ENCODE results near the gene HS3ST4. TPM values are rescaled to one million over a fixed set of nuclear protein-coding genes. Genes with fewer than 3 reads are reported as not detected.

The HS3ST4 gene
- polyA plus RNA-seq, 1 experiment, result not detected

DNA sequence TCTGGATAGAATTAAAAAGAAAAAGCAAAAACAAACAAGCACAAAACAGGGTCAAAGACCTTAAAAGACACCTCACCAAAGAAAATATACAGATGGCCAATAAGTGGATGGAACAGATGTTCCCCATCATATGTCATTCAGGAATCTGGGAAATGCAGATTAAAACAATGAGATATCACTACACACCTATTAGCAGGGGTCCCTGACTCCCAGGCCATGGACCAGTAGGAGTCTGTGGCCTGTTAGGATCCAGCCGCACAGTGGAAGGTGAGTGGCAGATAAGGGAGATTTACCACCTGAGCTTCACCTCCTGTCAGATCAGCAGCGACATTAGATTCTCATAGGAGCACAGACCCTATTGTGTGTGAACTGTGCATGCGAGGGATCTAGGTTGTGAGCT is 167.9 kb downstream of the HS3ST4 start:
- POLR2A ChIA-PET, result no interaction called here

DNA sequence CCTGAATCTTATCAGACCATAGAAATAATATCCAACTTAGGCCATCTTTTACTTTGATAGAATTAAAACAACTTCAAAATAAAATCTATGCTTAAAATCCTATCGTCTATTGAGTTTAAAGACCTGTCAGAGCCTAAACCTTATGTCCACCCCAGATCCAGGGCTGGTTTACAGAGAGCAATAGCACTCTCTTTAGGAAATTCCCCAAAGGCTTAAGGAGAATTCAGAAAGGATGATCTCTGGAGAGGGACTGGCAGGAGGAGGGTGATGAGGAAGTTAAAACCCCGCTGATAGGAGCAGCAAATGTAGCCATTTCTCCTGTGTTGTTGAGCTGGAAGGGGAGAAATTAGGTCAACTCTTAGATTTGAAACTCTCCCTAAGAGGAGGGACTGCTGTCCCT is 175.3 kb downstream of the HS3ST4 start:
- ChIA-PET POLR2A (no interaction called here), CTCF (no interaction called here)
- Histone ChIP-seq H3K27me3 (ENCODE audit: control insufficient read depth, insufficient read depth, low read length) (no peaks in the 10 kb centered on the region), H3K4me3 (ENCODE audit: low read depth, low read length) (no peak overlapping the region), H3K27ac (ENCODE audit: low read depth, low read length) (no peak overlapping the region), H3K9me3 (ENCODE audit: control insufficient read depth, insufficient read depth, low read length) (peaks cover 12% of the 10 kb centered on the region)
- no peak for TF ChIP-seq CTCF (IDR thresholded peaks at IDR 0.05; ENCODE audit: low read depth, low read length)
- DNase-seq (ENCODE audit: low read depth, low spot score), result no peak

More for the DNA sequence above, 167.9 kb downstream of the HS3ST4 start:
- peaks cover 7% of the 10 kb centered on the region for H3K9me3 ChIP-seq (ENCODE audit: control insufficient read depth, insufficient read depth, low read length)
- CTCF ChIA-PET, result no interaction called here
- H3K4me3 ChIP-seq (ENCODE audit: low read depth, low read length), result no peak overlapping the region
- DNase-seq (ENCODE audit: low read depth, low spot score), result no peak
- H3K27me3 ChIP-seq (ENCODE audit: control insufficient read depth, insufficient read depth, low read length), result no peaks in the 10 kb centered on the region
- TF ChIP-seq CTCF (IDR thresholded peaks at IDR 0.05; ENCODE audit: low read depth, low read length), result no peak
- no peak overlapping the region for H3K27ac ChIP-seq (ENCODE audit: low read depth, low read length)

DNA sequence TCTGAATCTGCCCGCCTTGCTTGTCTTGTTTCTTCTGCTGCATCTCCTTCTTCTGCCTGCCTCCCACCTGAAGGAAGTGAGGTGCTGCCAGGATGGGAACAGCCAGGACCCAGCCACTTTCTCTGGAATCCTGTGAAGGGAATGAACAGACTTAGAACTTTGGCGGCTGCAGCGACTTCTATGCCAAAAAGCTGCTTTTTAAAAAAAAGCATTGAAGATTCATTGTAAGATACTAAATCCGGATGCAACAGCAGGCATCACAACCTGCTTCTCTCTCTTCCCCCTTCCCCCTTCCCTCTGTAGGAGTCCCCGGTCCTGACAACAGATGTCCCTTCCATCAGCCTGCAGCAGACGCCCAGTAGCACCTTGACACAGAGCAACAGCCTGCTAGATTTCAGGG is 176.3 kb downstream of the HS3ST4 start:
- H3K27me3 ChIP-seq (ENCODE audit: control insufficient read depth, insufficient read depth, low read length), result no peaks in the 10 kb centered on the region
- H3K4me3 ChIP-seq (ENCODE audit: low read depth, low read length), result no peak overlapping the region
- no peak overlapping the region for H3K27ac ChIP-seq (ENCODE audit: low read depth, low read length)
- CTCF ChIA-PET, result no interaction called here
- TF ChIP-seq CTCF (IDR thresholded peaks at IDR 0.05; ENCODE audit: low read depth, low read length), result no peak
- POLR2A ChIA-PET, result no interaction called here
- peaks cover 8% of the 10 kb centered on the region for H3K9me3 ChIP-seq (ENCODE audit: control insufficient read depth, insufficient read depth, low read length)
- DNase-seq (ENCODE audit: low read depth, low spot score), result no peak

DNA sequence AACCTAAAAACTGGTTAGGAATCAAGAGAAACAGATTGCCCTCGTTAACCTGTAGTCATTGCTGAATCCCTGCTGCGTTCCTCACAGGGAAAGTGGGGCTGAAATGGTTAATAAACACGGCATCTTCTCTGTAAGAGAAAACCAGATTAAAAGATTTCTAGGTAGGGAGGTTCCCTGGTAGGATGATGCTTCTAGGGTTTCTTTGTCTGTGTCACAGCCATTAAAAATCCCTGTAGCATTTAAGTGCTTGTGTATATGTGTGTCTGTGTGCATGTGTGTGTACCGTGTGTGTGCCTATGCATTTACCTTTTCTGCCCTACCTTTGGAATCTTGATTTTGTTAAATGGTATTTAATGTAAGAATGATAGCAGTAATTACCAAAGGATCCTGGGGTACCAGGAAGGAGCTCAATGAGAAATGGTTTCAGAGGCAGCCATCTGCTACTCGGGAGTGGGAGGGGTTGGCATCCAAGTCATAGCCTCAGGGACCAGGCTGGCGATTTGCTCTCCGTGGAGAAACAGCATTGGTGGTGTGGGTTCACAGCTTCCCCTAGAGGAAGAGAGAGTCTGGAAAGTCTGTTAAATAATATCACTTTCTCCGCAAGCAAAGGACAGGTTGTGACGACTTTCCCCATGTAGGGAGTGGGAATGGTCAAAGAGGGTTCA is 177.1 kb downstream of the HS3ST4 start:
- no peak for TF ChIP-seq CTCF (IDR thresholded peaks at IDR 0.05; ENCODE audit: low read depth, low read length)
- Histone ChIP-seq H3K9me3 (ENCODE audit: control insufficient read depth, insufficient read depth, low read length) (peaks cover 6% of the 10 kb centered on the region), H3K27me3 (ENCODE audit: control insufficient read depth, insufficient read depth, low read length) (no peaks in the 10 kb centered on the region), H3K4me3 (ENCODE audit: low read depth, low read length) (no peak overlapping the region), H3K27ac (ENCODE audit: low read depth, low read length) (no peak overlapping the region)
- no peak for DNase-seq (ENCODE audit: low read depth, low spot score)
- ChIA-PET POLR2A (no interaction called here), CTCF (no interaction called here)

DNA sequence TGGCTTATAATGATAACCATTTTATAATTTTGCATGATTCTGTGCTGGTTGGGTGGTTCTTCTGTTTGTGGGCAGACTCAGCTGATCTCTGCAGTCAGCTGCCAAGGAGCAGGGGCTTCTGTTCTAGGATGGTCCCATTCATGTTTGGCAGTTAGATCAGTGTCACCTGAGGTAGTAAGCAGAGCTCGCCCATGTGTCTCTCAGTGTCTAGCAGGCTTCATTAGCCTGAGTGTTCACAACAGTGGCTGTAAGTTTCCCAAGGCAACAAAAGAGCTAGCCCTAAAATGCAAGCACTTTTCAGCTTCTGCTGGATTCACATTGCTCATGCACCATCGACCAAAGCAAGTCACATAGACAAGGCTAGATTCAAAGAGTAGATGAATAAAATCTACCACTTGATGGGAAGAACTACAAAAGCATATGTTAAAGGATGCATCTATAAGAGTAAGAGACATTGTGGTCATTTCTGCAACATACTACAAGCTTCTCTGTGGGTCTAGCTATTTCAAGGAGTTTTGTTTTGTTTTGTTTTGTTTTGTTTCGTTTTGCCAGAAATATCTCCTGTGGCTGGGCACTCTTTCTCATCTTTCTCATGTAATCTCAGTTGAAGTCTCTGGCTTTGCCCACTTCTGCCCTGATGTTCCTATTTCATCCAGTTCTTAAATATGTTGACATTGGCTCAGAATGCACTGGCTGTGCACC is 180.8 kb downstream of the HS3ST4 start:
- no peak for DNase-seq (ENCODE audit: low read depth, low spot score)
- Histone ChIP-seq H3K4me3 (ENCODE audit: low read depth, low read length) (no peak overlapping the region), H3K27me3 (ENCODE audit: control insufficient read depth, insufficient read depth, low read length) (no peaks in the 10 kb centered on the region), H3K27ac (ENCODE audit: low read depth, low read length) (no peak overlapping the region), H3K9me3 (ENCODE audit: control insufficient read depth, insufficient read depth, low read length) (peaks cover 5% of the 10 kb centered on the region; the same call in 1 of the 2 replicates)
- ChIA-PET POLR2A (no interaction called here), CTCF (no interaction called here)
- no peak for TF ChIP-seq CTCF (IDR thresholded peaks at IDR 0.05; ENCODE audit: low read depth, low read length)
